ENCODE measurements around the gene CRTAC1.

Gene CRTAC1

DNA sequence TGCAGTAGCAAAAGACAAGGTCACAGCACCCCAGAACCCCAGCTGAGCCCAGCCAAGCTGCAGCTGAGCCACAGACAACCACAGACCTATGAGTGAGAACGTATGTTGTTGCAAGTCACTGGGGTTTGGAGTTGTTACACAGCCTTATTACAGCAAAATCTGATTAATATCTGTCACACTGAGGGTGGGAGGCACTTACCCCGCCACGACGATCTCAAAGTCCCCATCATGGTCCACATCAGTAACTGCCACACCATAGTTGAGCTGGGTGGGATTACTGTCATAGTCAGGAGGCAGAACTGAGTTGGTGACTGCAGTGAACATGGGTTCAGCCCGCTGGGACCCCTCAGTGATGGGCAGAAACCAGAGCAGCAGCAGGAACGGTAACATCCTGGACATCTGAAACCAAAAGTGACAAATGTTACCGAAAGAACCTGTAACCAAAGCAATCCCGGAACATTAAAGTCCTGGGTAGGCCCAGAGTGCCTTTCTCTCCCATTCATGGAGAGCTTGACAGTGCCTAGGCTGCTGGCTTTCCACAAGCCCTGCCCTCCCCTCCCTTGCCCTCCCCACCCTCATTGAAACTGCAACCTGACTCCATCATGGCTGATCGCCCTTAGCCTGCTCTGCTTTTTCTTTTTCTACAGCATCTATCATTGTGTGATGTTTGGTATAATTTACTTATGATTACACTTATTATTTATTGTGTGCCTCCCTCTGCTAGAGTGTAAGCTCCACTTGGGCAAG is 19.3 kb downstream of the CRTAC1 start:
- Histone ChIP-seq H3K27ac (ENCODE audit: low read depth, low read length) (no peak overlapping the region), H2AFZ (ENCODE audit: low read length, unreplicated experiment) (no peak overlapping the region), H3K4me1 (ENCODE audit: control insufficient read depth, insufficient read depth, low read length, unreplicated experiment) (no peaks in the 10 kb centered on the region), H3K79me2 (ENCODE audit: control insufficient read depth, insufficient read depth, low read length, unreplicated experiment) (no peaks in the 10 kb centered on the region), H3K36me3 (ENCODE audit: insufficient read depth, low read length) (no peaks in the 10 kb centered on the region), H3K4me3 (ENCODE audit: low read depth, low read length) (no peak overlapping the region), H3K27me3 (ENCODE audit: insufficient read depth, low read length) (peaks cover 94% of the 10 kb centered on the region)

DNA sequence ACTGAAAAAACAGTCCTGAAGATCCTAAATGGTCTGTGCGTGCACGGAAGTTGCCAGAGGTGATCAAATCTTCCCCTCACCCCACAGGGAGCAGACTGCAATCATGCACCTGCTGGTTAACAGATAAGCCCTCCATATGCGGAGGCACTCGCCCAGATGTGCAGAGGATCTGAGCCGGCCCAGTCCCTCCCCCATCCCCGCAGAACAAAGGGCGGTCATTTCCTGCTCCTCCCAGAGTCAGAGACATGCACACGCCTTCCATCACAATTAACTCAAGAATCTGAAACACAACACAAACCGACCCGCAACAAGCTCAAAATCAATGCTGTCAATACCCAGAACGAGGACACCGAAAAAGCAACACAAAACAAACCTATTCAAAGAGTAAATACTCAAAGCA is 24.2 kb downstream of the CRTAC1 start:
- H3K36me3 ChIP-seq (ENCODE audit: insufficient read depth, low read length) = no peaks in the 10 kb centered on the region
- no peak overlapping the region for H3K27ac ChIP-seq (ENCODE audit: low read depth, low read length)
- no peak overlapping the region for H2AFZ ChIP-seq (ENCODE audit: low read length, unreplicated experiment)
- H3K27me3 ChIP-seq (ENCODE audit: insufficient read depth, low read length) = peaks cover 63% of the 10 kb centered on the region
- H3K4me3 ChIP-seq (ENCODE audit: low read depth, low read length) = no peak overlapping the region
- H3K4me1 ChIP-seq (ENCODE audit: control insufficient read depth, insufficient read depth, low read length, unreplicated experiment) = no peaks in the 10 kb centered on the region
- no peaks in the 10 kb centered on the region for H3K79me2 ChIP-seq (ENCODE audit: control insufficient read depth, insufficient read depth, low read length, unreplicated experiment)

DNA sequence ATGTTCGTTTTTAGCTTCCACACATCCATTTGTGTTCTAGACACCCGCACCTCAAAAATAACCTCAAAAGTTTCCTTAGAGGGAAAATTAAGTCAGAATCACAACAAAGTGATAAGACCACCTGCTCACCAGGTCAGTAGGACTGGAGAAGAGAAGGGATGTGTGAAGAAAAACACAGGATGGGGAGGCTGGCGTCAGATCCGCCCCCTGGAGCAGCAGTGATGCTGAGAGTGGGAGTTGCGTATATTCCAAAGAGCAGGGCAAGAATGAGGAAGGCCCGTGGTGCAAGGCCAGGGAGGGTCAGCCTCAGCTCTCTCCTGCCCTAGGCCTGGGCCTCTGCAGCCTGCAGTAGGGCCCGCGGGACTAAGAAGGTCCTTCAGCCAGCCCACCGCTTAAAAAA is 28.7 kb downstream of the CRTAC1 start:
- H3K4me1 ChIP-seq (ENCODE audit: control insufficient read depth, insufficient read depth, low read length, unreplicated experiment) = no peaks in the 10 kb centered on the region
- no peak overlapping the region for H3K27ac ChIP-seq (ENCODE audit: low read depth, low read length)
- H3K4me3 ChIP-seq (ENCODE audit: low read depth, low read length) = no peak overlapping the region

DNA sequence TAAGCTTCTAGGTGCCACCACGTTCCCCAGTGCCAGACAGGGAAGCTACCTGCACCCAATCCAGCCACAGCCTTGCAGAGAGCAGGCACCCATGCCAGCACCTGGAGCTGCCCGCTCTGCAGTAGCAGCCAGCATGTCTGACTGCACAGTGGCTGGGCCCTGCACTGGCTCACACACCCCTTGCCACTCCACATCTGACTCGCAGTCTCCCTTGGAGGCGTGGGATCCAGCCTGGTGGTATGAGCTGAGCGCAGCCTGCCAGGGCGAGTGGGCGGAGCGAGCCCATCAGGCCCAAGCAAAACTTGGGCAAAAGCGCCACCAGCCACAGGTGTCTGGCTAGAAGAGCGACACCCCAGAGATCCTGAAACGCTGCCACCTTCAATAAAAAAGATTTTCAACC is 30.1 kb downstream of the CRTAC1 start:
- no peak overlapping the region for H2AFZ ChIP-seq (ENCODE audit: low read length, unreplicated experiment)
- no peak overlapping the region for H3K27ac ChIP-seq (ENCODE audit: low read depth, low read length)
- H3K27me3 ChIP-seq (ENCODE audit: insufficient read depth, low read length) = peaks cover 15% of the 10 kb centered on the region; the same call in 1 of the 2 replicates
- no peak overlapping the region for H3K4me3 ChIP-seq (ENCODE audit: low read depth, low read length)
- H3K36me3 ChIP-seq (ENCODE audit: insufficient read depth, low read length) = no peaks in the 10 kb centered on the region
- no peaks in the 10 kb centered on the region for H3K4me1 ChIP-seq (ENCODE audit: control insufficient read depth, insufficient read depth, low read length, unreplicated experiment)
- H3K79me2 ChIP-seq (ENCODE audit: control insufficient read depth, insufficient read depth, low read length, unreplicated experiment) = no peaks in the 10 kb centered on the region

More for the DNA sequence above, 28.7 kb downstream of the CRTAC1 start:
- H3K27me3 ChIP-seq (ENCODE audit: insufficient read depth, low read length) = peaks cover 27% of the 10 kb centered on the region
- no peaks in the 10 kb centered on the region for H3K36me3 ChIP-seq (ENCODE audit: insufficient read depth, low read length)
- no peak overlapping the region for H2AFZ ChIP-seq (ENCODE audit: low read length, unreplicated experiment)
- H3K79me2 ChIP-seq (ENCODE audit: control insufficient read depth, insufficient read depth, low read length, unreplicated experiment) = no peaks in the 10 kb centered on the region

- H3K4me3 ChIP-seq (ENCODE audit: low read depth, low read length) = no peak overlapping the region
- no peak overlapping the region for H2AFZ ChIP-seq (ENCODE audit: low read length, unreplicated experiment)
- no peaks in the 10 kb centered on the region for H3K36me3 ChIP-seq (ENCODE audit: insufficient read depth, low read length)
- no peaks in the 10 kb centered on the region for H3K79me2 ChIP-seq (ENCODE audit: control insufficient read depth, insufficient read depth, low read length, unreplicated experiment)
- no peaks in the 10 kb centered on the region for H3K4me1 ChIP-seq (ENCODE audit: control insufficient read depth, insufficient read depth, low read length, unreplicated experiment)
- no peak overlapping the region for H3K27ac ChIP-seq (ENCODE audit: low read depth, low read length)
- H3K27me3 ChIP-seq (ENCODE audit: insufficient read depth, low read length) = peaks cover 15% of the 10 kb centered on the region; the same call in 1 of the 2 replicates
Measured at GRCh38 chr10:97999923-98000248, 30.5 kb downstream of the CRTAC1 start.

DNA sequence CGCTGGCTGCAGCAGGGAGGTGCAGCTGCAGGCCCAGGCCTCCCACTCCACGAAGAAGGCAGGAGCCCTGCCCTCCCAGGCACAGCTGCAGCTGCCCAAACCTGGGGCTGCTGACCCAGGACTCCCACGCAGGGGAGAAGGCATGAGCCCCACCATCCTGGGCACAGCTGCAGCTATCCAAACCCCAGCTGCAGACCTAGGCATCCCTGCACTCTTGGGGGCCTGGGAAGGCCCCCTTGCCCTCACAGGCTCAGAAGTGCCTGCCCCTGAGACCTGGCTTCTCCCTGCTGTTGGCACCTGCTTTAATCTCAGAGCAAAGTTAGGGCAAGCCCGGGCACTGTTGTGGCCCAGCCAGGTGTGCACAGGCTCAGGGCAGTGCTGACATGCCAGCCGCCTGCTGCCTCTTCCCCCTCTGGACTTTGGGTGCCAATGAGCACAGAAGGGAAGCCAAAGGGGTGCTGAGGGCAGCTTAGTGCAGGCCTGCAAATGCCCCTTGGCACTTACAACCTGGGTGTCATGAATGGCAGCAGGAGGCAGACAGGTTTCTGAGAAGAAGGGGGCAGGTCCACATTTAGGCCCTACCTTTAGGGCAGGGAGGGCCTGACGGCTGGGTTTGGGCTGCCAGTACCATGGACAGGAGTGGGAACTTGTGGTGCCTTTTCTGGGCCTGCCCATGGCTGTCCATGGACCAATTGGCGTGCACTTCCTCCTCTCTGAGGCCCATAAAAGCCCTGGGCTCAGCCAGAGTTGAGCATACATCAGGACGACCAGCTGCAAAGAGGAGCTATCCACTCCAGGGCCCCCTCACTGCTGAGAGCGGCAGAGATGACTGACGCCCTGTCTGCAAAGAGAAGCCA is 31.1 kb downstream of the CRTAC1 start:
- Histone ChIP-seq H3K36me3 (ENCODE audit: insufficient read depth, low read length) (no peaks in the 10 kb centered on the region), H3K79me2 (ENCODE audit: control insufficient read depth, insufficient read depth, low read length, unreplicated experiment) (no peaks in the 10 kb centered on the region), H3K4me3 (ENCODE audit: low read depth, low read length) (no peak overlapping the region), H3K27me3 (ENCODE audit: insufficient read depth, low read length) (peaks cover 16% of the 10 kb centered on the region; the same call in 1 of the 2 replicates), H3K27ac (ENCODE audit: low read depth, low read length) (no peak overlapping the region), H3K4me1 (ENCODE audit: control insufficient read depth, insufficient read depth, low read length, unreplicated experiment) (no peaks in the 10 kb centered on the region), H2AFZ (ENCODE audit: low read length, unreplicated experiment) (no peak overlapping the region)

DNA sequence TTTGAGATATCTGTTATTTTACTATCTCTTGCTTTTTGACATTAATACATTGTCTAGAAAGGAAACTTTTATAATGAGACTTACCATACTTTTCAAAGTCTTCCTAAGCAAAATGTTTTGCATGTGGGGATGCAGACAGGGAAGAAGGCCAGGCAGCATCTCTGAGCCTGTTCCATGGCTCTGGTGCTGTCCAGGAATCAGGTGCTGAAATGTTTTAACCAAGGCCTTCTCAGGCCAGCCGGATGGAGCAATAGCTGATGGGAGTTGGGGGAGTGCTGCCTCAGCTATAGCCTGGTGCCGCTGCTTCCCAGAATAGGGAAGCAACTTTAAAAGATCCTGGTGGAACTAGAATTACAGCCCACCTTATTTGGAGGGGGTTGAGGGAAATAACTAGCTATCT is 38.5 kb downstream of the CRTAC1 start:
- H3K36me3 ChIP-seq (ENCODE audit: insufficient read depth, low read length) = no peaks in the 10 kb centered on the region
- no peak overlapping the region for H3K4me3 ChIP-seq (ENCODE audit: low read depth, low read length)
- H2AFZ ChIP-seq (ENCODE audit: low read length, unreplicated experiment) = no peak overlapping the region
- no peaks in the 10 kb centered on the region for H3K4me1 ChIP-seq (ENCODE audit: control insufficient read depth, insufficient read depth, low read length, unreplicated experiment)
- peaks cover 44% of the 10 kb centered on the region for H3K27me3 ChIP-seq (ENCODE audit: insufficient read depth, low read length)
- no peaks in the 10 kb centered on the region for H3K79me2 ChIP-seq (ENCODE audit: control insufficient read depth, insufficient read depth, low read length, unreplicated experiment)
- no peak overlapping the region for H3K27ac ChIP-seq (ENCODE audit: low read depth, low read length)

GRCh38 chr10:97981816-97982215 is 48.6 kb downstream of the CRTAC1 start:
- Histone ChIP-seq H3K27me3 (ENCODE audit: insufficient read depth, low read length) (peaks cover 98% of the 10 kb centered on the region), H3K27ac (ENCODE audit: low read depth, low read length) (no peak overlapping the region), H3K4me1 (ENCODE audit: control insufficient read depth, insufficient read depth, low read length, unreplicated experiment) (no peaks in the 10 kb centered on the region), H2AFZ (ENCODE audit: low read length, unreplicated experiment) (no peak overlapping the region), H3K4me3 (ENCODE audit: low read depth, low read length) (no peak overlapping the region), H3K79me2 (ENCODE audit: control insufficient read depth, insufficient read depth, low read length, unreplicated experiment) (no peaks in the 10 kb centered on the region), H3K36me3 (ENCODE audit: insufficient read depth, low read length) (no peaks in the 10 kb centered on the region)

DNA sequence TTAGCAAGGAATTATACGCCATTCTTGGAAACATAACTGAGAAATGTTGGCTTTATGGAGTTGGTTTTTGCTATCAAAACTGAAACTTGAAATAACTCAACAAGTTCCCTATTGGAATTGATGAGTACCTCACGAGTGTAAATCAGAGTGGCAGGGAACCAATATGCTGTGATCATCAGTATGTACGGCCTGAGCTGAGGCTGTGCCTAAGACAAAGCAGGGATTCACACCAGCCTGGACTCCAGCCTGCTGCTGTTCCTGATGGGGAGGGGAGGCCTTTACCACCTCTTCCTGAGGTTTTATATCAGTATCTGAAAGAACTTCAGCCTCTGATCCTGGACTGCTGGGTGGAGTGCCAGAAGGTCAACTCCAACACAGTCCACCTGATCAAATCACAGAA is 52.7 kb downstream of the CRTAC1 start:
- Histone ChIP-seq H3K4me3 (ENCODE audit: low read depth, low read length) (no peak overlapping the region), H3K27me3 (ENCODE audit: insufficient read depth, low read length) (peaks cover 100% of the 10 kb centered on the region), H3K4me1 (ENCODE audit: control insufficient read depth, insufficient read depth, low read length, unreplicated experiment) (no peaks in the 10 kb centered on the region), H3K27ac (ENCODE audit: low read depth, low read length) (no peak overlapping the region), H3K36me3 (ENCODE audit: insufficient read depth, low read length) (no peaks in the 10 kb centered on the region), H3K79me2 (ENCODE audit: control insufficient read depth, insufficient read depth, low read length, unreplicated experiment) (no peaks in the 10 kb centered on the region), H2AFZ (ENCODE audit: low read length, unreplicated experiment) (no peak overlapping the region)

DNA sequence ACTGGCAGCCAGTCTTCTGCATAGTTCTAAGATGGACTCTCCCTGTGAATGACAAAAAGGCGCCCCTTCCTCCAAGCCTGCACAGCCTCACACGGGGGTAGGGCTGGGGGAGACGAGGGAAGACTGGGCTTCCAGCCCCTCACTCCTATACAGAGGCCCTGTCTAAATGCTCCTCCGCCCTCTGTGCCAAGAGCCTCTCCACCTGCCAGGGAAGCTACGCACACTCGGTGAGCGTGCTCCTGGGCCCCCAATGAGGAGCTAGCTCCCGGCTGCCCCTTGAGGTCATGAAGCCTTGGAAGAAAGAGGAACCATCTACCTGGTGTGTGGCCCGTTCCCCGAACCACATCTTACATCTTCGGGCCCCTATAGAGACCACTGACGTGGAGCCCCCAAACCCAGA is 54.8 kb downstream of the CRTAC1 start:
- Histone ChIP-seq H3K4me1 (ENCODE audit: control insufficient read depth, insufficient read depth, low read length, unreplicated experiment) (no peaks in the 10 kb centered on the region), H3K79me2 (ENCODE audit: control insufficient read depth, insufficient read depth, low read length, unreplicated experiment) (no peaks in the 10 kb centered on the region), H3K4me3 (ENCODE audit: low read depth, low read length) (no peak overlapping the region), H3K27ac (ENCODE audit: low read depth, low read length) (no peak overlapping the region), H3K27me3 (ENCODE audit: insufficient read depth, low read length) (peaks cover 100% of the 10 kb centered on the region), H2AFZ (ENCODE audit: low read length, unreplicated experiment) (no peak overlapping the region), H3K36me3 (ENCODE audit: insufficient read depth, low read length) (no peaks in the 10 kb centered on the region)
